A549 treated with AZD9567 at 1 μM for 4 hours (cell line): ENCODE results near the gene KIR3DL3. TPM values are rescaled to one million over a fixed set of nuclear protein-coding genes. Genes with fewer than 3 reads are reported as not detected.

Source experiments
- total RNA-seq: library from RNA; stranded (reverse); fragments of 200-300 nt; extraction: Qiagen RNA extraction; gene quantifications from 5 replicates; pipeline ENCODE4 v1.2.3, GENCODE V29; 2022; ENCODE audit not compliant: insufficient read depth

KIR3DL3 gene
- not detected in 5 replicates for total RNA-seq

GRCh38 chr19:54724142-54724541, at the start of gene KIR3DL3:
TSS of gene KIR3DL3 (plus strand) at chr19:54724442. CDS start at chr19:54724497, 55 bp downstream.

GRCh38 chr19:54738306-54738705, 14.1 kb downstream of the KIR3DL3 start, which contains the start of gene KIR2DL3:
TSS of gene KIR2DL3 (plus strand) at chr19:54738513. CDS start at chr19:54738546, 33 bp downstream.

GRCh38 chr19:54769646-54770045, 45.4 kb downstream of the KIR3DL3 start, which contains the start of gene KIR2DL1:
TSS of gene KIR2DL1 (plus strand) at chr19:54769793. CDS start at chr19:54769851, 58 bp downstream.

Other genes starting within 250 kb of the KIR3DL3 start
- not detected in 5 replicates for gene LAIR2, start 221.6 kb upstream of the KIR3DL3 start, total RNA-seq
- 0.08 TPM in 1 of 5 replicates, not detected in the others for gene LILRA2, start 150.7 kb upstream of the KIR3DL3 start, total RNA-seq
- gene LILRA1, start 130.8 kb upstream of the KIR3DL3 start, total RNA-seq, result not detected in 5 replicates
- 0.07 to 0.08 TPM in 2 of 5 replicates, not detected in the others for gene LILRB1, start 94.0 kb upstream of the KIR3DL3 start, total RNA-seq
- not detected in 5 replicates for gene LILRB4, start 61.5 kb upstream of the KIR3DL3 start, total RNA-seq
- gene KIR2DL3, start 14.1 kb downstream of the KIR3DL3 start, total RNA-seq, result not detected in 5 replicates
- not detected in 5 replicates for gene KIR2DL1, start 45.4 kb downstream of the KIR3DL3 start, total RNA-seq
- not detected in 5 replicates for gene KIR2DL4, start 79.2 kb downstream of the KIR3DL3 start, total RNA-seq
- not detected in 5 replicates for gene KIR3DL1, start 92.0 kb downstream of the KIR3DL3 start, total RNA-seq
- gene KIR2DS4, start 108.2 kb downstream of the KIR3DL3 start, total RNA-seq, result not detected in 5 replicates
- gene KIR3DL2, start 126.0 kb downstream of the KIR3DL3 start, total RNA-seq, result not detected in 5 replicates
- gene FCAR, start 149.8 kb downstream of the KIR3DL3 start, total RNA-seq, result not detected in 5 replicates
- gene NCR1, start 181.7 kb downstream of the KIR3DL3 start, total RNA-seq, result not detected in 5 replicates
- 0.03 TPM in 1 of 5 replicates, not detected in the others for gene NLRP7, start 223.1 kb downstream of the KIR3DL3 start, total RNA-seq
- 26.2 to 29.9 TPM (median 28.2 TPM) in 5 replicates for gene NLRP2, start 241.9 kb downstream of the KIR3DL3 start, total RNA-seq